HG02885 (cell line): ENCODE measurements around the gene HCN2.
"Not testable (repeated sequence)": the region's sequence is repeated elsewhere in the genome, so short reads cannot be mapped to it uniquely, and the experiment has no call there.

Experiments
- ATAC-seq: cut with Tn5 transposase; IDR thresholded peaks from one replicate; pipeline ENCODE4 v1.9.1; 2021; ENCODE audit warnings: mild to moderate bottlenecking; ENCODE audit not compliant: unreplicated experiment, poor library complexity

HCN2 gene

DNA sequence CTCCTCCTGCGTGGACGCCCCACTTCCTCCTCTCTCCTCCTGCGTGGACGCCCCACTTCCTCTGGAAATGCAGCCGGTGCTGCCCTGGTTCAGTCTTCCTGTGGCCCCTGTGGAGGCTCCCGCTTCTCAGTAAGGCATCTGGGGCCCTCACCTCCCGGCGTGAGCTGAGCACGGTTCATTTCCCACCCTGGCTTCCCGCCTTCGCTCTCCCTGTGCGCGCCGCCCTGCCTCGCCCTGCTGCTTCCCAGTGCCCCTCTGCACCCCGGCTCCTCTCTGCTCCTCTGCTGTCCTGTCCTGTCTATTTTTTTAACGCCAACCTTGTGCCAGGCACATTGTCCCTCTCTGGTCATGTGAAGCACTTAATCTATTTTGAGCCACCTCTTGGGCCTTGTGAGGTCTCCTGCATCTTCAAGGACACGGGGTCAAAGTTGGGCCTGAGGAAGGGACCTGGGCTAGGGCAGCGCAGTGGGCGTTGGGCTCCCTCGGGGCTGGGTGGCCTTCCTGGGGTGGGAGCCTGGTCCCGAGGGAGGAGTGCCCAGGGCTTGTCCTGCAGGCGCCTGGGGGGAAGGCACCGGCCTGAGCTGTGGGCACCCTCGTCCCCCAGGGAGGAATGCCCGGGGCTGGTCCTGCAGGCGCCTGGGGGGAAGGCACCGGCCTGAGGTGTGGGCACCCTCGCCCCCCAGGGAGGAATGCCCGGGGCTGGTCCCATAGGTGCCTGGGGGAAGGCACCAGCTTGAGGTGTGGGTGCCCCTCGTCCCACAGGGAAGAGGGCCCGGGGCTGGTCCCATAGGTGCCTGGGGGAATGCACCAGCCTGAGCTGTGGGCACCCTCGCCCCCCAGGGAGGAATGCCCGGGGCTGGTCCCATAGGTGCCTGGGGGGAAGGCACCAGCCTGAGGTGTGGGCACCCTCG is 13.0 kb downstream of the HCN2 start:
- ATAC-seq: no peak

DNA sequence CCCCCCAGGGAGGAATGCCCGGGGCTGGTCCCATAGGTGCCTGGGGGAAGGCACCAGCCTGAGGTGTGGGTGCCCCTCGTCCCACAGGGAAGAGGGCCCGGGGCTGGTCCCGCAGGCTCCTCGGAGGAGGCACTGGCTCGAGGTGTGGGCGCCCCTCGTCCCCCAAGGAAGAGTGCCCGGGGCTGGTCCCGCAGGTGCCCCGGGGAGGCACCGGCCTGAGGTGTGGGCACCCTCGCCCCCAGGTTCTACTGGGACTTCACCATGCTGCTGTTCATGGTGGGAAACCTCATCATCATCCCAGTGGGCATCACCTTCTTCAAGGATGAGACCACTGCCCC is 13.6 kb downstream of the HCN2 start:
- not testable (repeated sequence) for ATAC-seq

GRCh38 chr19:603779-604178 is 14.1 kb downstream of the HCN2 start:
- not testable (repeated sequence) for ATAC-seq

DNA sequence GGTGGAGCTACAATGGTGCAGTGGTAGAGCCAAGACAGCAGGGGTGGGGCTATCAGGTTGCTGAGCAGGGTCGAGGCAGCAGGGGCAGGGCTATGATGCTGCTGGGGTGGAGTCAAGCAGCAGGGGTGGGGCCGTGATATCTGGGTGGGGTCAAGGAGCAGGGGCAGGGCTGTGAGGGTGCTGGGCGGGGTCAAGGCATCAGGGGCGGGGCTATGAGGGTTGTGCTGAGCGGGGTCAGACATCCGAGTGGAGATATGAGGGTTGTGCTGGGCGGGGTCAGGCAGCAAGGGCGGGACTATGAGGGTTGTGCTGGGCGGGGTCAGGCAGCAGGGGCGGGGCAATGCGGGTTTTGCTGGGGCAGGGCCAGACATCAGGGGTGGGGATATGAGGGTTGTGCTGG is 14.7 kb downstream of the HCN2 start:
- ATAC-seq: no peak

DNA sequence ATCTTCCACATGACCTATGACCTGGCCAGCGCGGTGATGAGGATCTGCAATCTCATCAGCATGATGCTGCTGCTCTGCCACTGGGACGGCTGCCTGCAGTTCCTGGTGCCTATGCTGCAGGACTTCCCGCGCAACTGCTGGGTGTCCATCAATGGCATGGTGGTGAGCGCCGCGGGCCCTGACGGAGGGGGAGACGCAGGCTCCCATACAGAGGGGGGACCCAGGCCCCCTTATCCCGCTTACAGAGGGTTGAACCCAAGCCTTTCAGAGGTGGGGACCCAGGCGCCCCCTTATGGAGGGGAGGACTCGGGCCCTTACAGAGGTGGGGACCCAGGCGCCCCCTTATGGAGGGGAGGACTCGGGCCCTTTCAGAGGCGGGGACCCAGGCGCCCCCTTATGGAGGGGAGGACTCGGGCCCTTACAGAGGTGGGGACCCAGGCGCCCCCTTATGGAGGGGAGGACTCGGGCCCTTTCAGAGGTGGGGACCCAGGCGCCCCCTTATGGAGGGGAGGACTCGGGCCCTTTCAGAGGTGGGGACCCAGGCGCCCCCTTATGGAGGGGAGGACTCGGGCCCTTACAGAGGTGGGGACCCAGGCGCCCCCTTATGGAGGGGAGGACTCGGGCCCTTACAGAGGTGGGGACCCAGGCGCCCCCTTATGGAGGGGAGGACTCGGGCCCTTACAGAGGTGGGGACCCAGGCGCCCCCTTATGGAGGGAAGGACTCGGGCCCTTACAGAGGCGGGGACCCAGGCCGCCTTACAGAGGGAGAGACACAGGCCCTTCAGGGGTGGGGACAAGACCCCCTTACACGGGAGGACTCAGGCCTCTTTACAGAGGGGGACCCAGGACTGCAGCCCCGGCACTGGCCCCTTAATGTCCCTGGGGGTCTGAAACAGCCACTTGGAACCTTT is 15.6 kb downstream of the HCN2 start:
- ATAC-seq: not testable (repeated sequence)

- ATAC-seq: no peak
Measured at GRCh38 chr19:607301-608154, 17.8 kb downstream of the HCN2 start.

- ATAC-seq: no peak
Measured at GRCh38 chr19:608155-609003, 18.7 kb downstream of the HCN2 start.

DNA sequence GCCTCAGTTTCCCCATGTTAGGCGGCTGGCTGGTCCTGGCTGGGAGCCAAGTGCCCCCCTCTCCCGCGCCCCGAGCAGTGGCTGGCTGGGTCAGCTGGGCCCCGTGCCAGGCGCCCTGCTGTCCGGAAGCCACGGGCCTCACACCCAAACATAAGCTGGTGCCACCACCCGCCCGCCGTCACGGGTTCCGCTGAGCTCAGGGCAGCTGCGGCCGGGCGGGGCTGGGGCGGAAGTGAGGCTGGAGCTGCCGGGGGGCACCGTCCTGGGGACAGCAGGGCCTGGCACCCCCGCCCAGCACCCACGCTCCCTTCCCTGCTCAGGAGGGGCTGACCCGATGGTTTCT is 19.3 kb downstream of the HCN2 start:
- ATAC-seq: no peak

- ATAC-seq: no peak
Measured at GRCh38 chr19:610071-610800, 20.6 kb downstream of the HCN2 start.

GRCh38 chr19:610801-611480 is 21.3 kb downstream of the HCN2 start:
- no peak for ATAC-seq

- ATAC-seq: no peak
Measured at GRCh38 chr19:611481-611868, 21.8 kb downstream of the HCN2 start.

DNA sequence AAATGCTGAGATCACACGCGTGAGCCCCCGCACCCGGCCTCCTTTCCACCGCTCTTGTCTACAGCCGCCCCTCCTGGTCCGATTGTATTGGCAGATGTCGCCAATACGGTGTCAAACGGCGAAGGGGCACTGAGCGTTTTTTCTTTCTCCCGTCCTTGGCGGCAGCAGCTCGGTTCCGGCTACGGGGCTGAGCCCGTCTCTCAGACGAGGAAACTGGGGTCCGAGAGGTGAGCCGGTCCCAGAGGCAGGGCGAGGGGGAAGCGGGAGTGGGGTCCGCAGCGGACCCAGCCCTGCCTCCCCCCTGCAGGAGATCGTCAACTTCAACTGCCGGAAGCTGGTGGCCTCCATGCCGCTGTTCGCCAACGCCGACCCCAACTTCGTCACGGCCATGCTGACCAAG is 23.3 kb downstream of the HCN2 start:
- no peak for ATAC-seq

DNA sequence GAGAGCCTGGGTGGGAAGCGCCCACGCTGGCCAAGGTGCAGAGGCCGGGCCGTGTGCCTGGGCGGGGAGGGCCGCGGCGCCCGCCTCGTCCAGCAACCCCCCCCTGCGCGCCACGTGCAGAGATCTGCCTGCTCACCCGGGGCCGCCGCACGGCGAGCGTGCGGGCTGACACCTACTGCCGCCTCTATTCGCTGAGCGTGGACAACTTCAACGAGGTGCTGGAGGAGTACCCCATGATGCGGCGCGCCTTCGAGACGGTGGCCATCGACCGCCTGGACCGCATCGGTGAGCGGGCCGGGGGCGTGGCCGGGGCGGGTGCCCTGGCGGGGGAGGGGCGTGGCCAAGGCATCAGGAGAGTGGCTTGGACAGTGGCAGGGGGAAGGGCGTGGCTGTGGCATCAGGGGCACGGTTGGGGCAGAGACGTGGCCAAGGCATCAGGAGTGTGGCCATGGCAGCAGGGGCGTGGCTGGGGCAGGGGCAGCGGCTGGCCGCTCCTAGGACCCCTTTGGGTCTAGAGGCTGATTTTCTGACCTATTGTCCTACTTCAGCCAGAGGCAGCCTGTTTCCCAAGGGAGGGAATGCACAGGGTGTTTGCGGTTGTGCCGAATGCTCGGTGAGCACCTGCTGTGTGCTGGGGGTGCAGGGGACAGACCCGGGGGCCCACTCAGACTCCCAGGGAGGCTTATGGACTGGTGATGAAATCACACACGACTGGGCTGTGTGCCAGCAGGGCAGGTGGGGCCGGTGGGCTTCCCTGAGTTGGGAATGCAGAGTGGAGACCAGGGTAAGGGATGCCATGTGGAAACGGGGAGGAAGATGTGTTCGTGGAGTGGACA is 24.3 kb downstream of the HCN2 start:
- no peak for ATAC-seq

GRCh38 chr19:615619-616018 is 25.9 kb downstream of the HCN2 start:
- ATAC-seq: no peak

DNA sequence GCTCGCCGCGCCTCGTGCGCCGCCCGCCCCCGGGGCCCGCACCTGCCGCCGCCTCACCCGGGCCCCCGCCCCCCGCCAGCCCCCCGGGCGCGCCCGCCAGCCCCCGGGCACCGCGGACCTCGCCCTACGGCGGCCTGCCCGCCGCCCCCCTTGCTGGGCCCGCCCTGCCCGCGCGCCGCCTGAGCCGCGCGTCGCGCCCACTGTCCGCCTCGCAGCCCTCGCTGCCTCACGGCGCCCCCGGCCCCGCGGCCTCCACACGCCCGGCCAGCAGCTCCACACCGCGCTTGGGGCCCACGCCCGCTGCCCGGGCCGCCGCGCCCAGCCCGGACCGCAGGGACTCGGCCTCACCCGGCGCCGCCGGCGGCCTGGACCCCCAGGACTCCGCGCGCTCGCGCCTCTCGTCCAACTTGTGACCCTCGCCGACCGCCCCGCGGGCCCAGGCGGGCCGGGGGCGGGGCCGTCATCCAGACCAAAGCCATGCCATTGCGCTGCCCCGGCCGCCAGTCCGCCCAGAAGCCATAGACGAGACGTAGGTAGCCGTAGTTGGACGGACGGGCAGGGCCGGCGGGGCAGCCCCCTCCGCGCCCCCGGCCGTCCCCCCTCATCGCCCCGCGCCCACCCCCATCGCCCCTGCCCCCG is 26.5 kb downstream of the HCN2 start:
- ATAC-seq: no peak

DNA sequence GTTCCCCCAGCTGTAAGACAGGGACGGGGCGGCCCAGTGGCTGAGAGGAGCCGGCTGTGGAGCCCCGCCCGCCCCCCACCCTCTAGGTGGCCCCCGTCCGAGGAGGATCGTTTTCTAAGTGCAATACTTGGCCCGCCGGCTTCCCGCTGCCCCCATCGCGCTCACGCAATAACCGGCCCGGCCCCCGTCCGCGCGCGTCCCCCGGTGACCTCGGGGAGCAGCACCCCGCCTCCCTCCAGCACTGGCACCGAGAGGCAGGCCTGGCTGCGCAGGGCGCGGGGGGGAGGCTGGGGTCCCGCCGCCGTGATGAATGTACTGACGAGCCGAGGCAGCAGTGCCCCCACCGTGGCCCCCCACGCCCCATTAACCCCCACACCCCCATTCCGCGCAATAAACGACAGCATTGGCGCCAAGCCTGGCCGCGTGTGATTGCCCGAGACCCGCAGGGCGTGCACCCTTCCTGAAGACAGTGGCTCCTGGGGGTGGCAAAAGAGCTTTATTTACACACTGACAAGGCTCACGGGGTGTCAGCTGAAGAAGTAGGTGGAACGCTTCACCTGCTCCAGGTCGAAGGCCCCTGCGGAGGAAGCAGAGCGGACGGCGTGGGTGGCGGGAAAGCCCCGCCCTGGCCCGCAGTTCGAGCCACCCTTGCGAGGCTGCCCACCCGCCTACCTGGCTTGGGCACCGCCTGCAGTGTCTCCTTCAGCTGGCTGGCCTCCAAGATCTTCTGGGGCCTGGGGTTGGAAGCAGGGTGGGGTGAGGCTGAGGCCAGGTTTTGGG is 27.3 kb downstream of the HCN2 start:
- ATAC-seq: no peak
